ENCODE results near the gene OMP.

The OMP gene

DNA sequence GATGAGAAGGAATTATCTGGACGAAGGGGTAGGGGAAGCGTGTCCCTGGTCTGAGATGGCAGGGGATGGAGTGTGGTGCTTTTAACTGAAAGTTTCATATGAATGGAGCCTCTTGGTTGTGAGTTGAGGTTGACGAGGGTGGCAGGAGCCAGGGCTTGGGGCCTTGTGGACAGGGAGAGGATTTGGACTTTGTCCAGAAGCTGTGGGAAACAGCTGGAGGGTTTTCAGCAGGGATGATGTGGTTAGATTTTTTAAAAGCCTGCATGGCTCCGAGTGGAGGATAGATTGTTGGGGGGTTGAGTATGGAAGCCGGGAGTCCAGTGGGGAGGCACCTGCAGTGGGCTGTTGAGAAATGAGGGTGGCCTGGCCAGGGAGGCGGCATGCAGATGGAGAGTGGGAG lies 50.2 kb downstream of the OMP start:
- DNase-seq (ENCODE audit: low read depth, low spot score) = peak; percentile 15
- in situ Hi-C loops (cut with HindIII; ENCODE audit: low sequenced_read_pairs) = no loop called here
- H3K4me3 ChIP-seq (ENCODE audit: low read depth, low read length) = no peak overlapping the region

More for the DNA sequence above, 50.2 kb downstream of the OMP start:
- TF ChIP-seq, protein P1, sequence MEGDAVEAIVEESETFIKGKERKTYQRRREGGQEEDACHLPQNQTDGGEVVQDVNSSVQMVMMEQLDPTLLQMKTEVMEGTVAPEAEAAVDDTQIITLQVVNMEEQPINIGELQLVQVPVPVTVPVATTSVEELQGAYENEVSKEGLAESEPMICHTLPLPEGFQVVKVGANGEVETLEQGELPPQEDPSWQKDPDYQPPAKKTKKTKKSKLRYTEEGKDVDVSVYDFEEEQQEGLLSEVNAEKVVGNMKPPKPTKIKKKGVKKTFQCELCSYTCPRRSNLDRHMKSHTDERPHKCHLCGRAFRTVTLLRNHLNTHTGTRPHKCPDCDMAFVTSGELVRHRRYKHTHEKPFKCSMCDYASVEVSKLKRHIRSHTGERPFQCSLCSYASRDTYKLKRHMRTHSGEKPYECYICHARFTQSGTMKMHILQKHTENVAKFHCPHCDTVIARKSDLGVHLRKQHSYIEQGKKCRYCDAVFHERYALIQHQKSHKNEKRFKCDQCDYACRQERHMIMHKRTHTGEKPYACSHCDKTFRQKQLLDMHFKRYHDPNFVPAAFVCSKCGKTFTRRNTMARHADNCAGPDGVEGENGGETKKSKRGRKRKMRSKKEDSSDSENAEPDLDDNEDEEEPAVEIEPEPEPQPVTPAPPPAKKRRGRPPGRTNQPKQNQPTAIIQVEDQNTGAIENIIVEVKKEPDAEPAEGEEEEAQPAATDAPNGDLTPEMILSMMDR (IDR thresholded peaks at IDR 0.05; ENCODE audit: low read depth, low read length) = no peak
